Gastrocnemius medialis (tissue), 4 donors: Measurements from ENCODE around the gene PARP2. TPM values are rescaled to one million over a fixed set of nuclear protein-coding genes. Genes with fewer than 3 reads are reported as not detected.
A peak's percentile ranks its signal among the peaks of the same experiment; 100 is the strongest.

Source experiments
- ATAC-seq, 2 donors: fragments of 150-250 bp; one replicate each; pipeline ENCODE4 v1.9.1; 2016
- DNase-seq, 2 donors: peaks; one replicate each; pipeline ENCODE4 v3.0.0-alpha.2; 2019
- H3K27ac ChIP-seq, 4 donors: fragments of 200-600 bp; sonication (generic); 1 replicate in 1 of 4; 2 replicates in 3 of 4; pipeline ENCODE4 v1.5.1; 2016 to 2018; ENCODE audit warnings: mild to moderate bottlenecking in 2 of 4, moderate library complexity in 1 of 4
- H3K27me3 ChIP-seq, 3 donors: fragments of 200-600 bp; sonication (generic) in 2 of 3; 1 replicate in 1 of 3; 2 replicates in 2 of 3; pipeline versions ENCODE4 v1.5.1 to v1.6.0; 2016 to 2019; ENCODE audit warnings: mild to moderate bottlenecking in 1 of 3, moderate library complexity in 1 of 3
- H3K36me3 ChIP-seq, 2 donors: fragments of 200-600 bp; sonication (generic) in 1 of 2; one replicate each; pipeline ENCODE4 v1.5.1; 2017 to 2018
- H3K4me1 ChIP-seq, 2 donors: fragments of 200-600 bp; sonication (generic) in 1 of 2; one replicate each; pipeline ENCODE4 v1.5.1; 2016 to 2017; ENCODE audit warnings: mild to moderate bottlenecking in 2 of 2
- H3K4me3 ChIP-seq, 4 donors: fragments of 200-600 bp; sonication (generic) in 3 of 4; 1 replicate in 1 of 4; 2 replicates in 3 of 4; pipeline ENCODE4 v1.5.1; 2016 to 2019; ENCODE audit warnings: mild to moderate bottlenecking in 2 of 4
- H3K9me3 ChIP-seq, 3 donors: fragments of 200-600 bp; sonication (generic) in 2 of 3; 1 replicate in 1 of 3; 2 replicates in 2 of 3; pipeline ENCODE4 v1.5.1; 2016 to 2019
- POLR2A ChIP-seq, 2 donors: fragments of 450-650 bp; IDR thresholded peaks; one replicate each; pipeline ENCODE4 v1.6.1; 2017; ENCODE audit warnings: antibody characterized with exemption in 2 of 2, mild to moderate bottlenecking in 2 of 2, moderate library complexity in 2 of 2
- in situ Hi-C, 4 donors: fragments of 200-750 bp; cut with MboI; loops; one replicate each; pipeline versions ENCODE4 v1.15.0 to v1.8.0; 2017; ENCODE audit warnings: low sequenced_read_pairs in 4 of 4
- intact Hi-C: fragments of 100-400 bp; cut with DNase I; formaldehyde crosslinking; loops from one replicate; pipeline ENCODE4 v1.15.1; 2023; ENCODE audit warnings: low total_unique reads
- total RNA-seq, 4 donors: library from RNA; depleted of rRNA; stranded (reverse); fragments of >200 nt; gene quantifications; one replicate each; pipeline versions ENCODE4 v1.1.0 to v1.2.3, GENCODE V29; 2016
- TF ChIP-seq, protein P1 (sequence below), 5 experiments: fragments of 450-650 bp in 3 of 5; fragments of 200-600 bp in 2 of 5; sonication (generic) in 2 of 5; IDR thresholded peaks in 4 of 5; conservative IDR thresholded peaks in 1 of 5; 1 replicate in 4 of 5; 2 replicates in 1 of 5; pipeline ENCODE4 v1.5.1; 2016 to 2019; ENCODE audit warnings: antibody characterized with exemption in 5 of 5, mild to moderate bottlenecking in 3 of 5, moderate library complexity in 3 of 5

The PARP2 gene
- total RNA-seq, 4 donors from 2014 or later, result 5.1 to 15.0 (median 7.0) TPM

GRCh38 chr14:20305265-20306078 lies 38.0 kb upstream of the PARP2 start, which contains the start of gene TTC5:
Gene TTC5 (minus strand): TSS chr14:20305951. CDS start chr14:20305937, 14 bp downstream.
- Histone ChIP-seq H3K27me3 (no peaks in the 10 kb centered on the region), H3K36me3 (peaks cover 0 to 15% of the 10 kb centered on the region in 2 donors), H3K4me3 (peak within 1 kb of the TSS; percentile 57 to 81 (median 73)), H3K27ac (peak within 1 kb of the TSS; percentile 31 to 62 (median 51)), H3K9me3 (no peaks in the 10 kb centered on the region), H3K4me1 (peaks cover 10 to 13% of the 10 kb centered on the region in 2 donors)
- intact Hi-C loops (loop anchor here (5.0 kb wide), 1 partner anchor 307 kb away; no protein-coding TSS in a partner anchor), in situ Hi-C loops (no loop called here)
- ATAC-seq (peak; percentile 94 to 98), DNase-seq (peak; percentile 61 to 76)
- TF ChIP-seq, protein P1, sequence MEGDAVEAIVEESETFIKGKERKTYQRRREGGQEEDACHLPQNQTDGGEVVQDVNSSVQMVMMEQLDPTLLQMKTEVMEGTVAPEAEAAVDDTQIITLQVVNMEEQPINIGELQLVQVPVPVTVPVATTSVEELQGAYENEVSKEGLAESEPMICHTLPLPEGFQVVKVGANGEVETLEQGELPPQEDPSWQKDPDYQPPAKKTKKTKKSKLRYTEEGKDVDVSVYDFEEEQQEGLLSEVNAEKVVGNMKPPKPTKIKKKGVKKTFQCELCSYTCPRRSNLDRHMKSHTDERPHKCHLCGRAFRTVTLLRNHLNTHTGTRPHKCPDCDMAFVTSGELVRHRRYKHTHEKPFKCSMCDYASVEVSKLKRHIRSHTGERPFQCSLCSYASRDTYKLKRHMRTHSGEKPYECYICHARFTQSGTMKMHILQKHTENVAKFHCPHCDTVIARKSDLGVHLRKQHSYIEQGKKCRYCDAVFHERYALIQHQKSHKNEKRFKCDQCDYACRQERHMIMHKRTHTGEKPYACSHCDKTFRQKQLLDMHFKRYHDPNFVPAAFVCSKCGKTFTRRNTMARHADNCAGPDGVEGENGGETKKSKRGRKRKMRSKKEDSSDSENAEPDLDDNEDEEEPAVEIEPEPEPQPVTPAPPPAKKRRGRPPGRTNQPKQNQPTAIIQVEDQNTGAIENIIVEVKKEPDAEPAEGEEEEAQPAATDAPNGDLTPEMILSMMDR (IDR thresholded peaks at IDR 0.05 in 4 of 5, conservative IDR thresholded peaks at IDR 0.05 in 1 of 5), result peak; percentile 64 to 90 (median 82)
- no peak for TF ChIP-seq POLR2A (IDR thresholded peaks at IDR 0.05)

- ATAC-seq, result no peak
- H3K9me3 ChIP-seq, result no peaks in the 10 kb centered on the region
- TF ChIP-seq, protein P1 (IDR thresholded peaks at IDR 0.05 in 4 of 5, conservative IDR thresholded peaks at IDR 0.05 in 1 of 5), result no peak
- no peak for TF ChIP-seq POLR2A (IDR thresholded peaks at IDR 0.05)
- peak overlapping the region in 3 of 4 donors; percentile 57 to 81 (median 78) for H3K4me3 ChIP-seq
- intact Hi-C loops (loop anchor here (5.0 kb wide), 1 partner anchor 306 kb away; no protein-coding TSS in a partner anchor), in situ Hi-C loops (no loop called here)
- no peaks in the 10 kb centered on the region for H3K27me3 ChIP-seq
- peaks cover 0 to 10% of the 10 kb centered on the region in 2 donors for H3K36me3 ChIP-seq
- DNase-seq, result no peak
- no peak overlapping the region for H3K27ac ChIP-seq
- H3K4me1 ChIP-seq, result peaks cover 10 to 13% of the 10 kb centered on the region in 2 donors
Observed at GRCh38 chr14:20306079-20306423, 37.4 kb upstream of the PARP2 start.

DNA sequence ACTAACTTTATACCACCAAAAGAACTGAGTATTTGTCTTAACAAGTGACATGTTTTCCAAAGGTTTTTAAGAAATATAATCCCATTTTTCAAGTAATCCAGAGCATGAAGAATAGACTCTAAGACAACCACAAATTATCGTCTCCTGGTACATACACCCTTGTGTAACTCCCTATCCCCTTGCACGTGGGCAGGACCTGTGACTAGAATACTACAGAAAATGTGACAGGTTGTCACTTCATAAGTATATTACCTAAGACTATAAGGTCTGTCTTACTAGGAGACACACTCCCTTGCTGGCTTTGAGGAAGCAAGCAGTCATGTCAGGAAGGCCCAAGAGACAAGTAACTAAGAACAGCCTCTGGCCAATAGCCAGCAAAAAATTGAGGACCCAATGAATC lies 29.4 kb upstream of the PARP2 start:
- Histone ChIP-seq H3K4me1 (no peaks in the 10 kb centered on the region), H3K27ac (no peak overlapping the region), H3K9me3 (no peaks in the 10 kb centered on the region), H3K4me3 (no peak overlapping the region), H3K36me3 (peaks cover 0 to 66% of the 10 kb centered on the region in 2 donors), H3K27me3 (no peaks in the 10 kb centered on the region)
- intact Hi-C loops, result no loop called here
- in situ Hi-C loops, result no loop called here
- no peak for ATAC-seq
- no peak for TF ChIP-seq POLR2A (IDR thresholded peaks at IDR 0.05)
- TF ChIP-seq, protein P1 (IDR thresholded peaks at IDR 0.05 in 4 of 5, conservative IDR thresholded peaks at IDR 0.05 in 1 of 5), result no peak
- no peak for DNase-seq

DNA sequence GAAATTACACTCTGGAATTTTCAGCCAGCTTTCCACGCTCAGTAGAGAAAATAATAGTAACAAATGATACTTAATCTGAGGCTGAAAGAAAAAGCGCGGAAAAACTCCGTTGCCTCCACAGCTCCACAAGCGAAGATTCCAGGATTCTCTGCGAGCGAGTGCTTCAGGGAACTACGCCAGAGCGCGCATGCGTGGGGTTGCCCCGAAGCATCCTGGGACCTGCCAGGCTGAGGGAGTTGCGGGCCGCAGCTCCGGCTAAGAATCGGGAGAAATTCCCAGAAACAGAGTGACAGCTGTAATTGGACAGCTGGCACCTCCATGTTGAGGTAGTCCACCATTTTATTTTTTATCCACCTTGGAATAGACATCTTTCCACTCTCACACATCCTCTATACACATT lies 25.7 kb upstream of the PARP2 start:
- DNase-seq (no peak), ATAC-seq (no peak)
- Histone ChIP-seq H3K4me1 (no peaks in the 10 kb centered on the region), H3K9me3 (no peaks in the 10 kb centered on the region), H3K4me3 (no peak overlapping the region), H3K36me3 (peaks cover 0 to 66% of the 10 kb centered on the region in 2 donors), H3K27ac (no peak overlapping the region), H3K27me3 (no peaks in the 10 kb centered on the region)
- intact Hi-C loops, result no loop called here
- no peak for TF ChIP-seq POLR2A (IDR thresholded peaks at IDR 0.05)
- TF ChIP-seq, protein P1 (IDR thresholded peaks at IDR 0.05 in 4 of 5, conservative IDR thresholded peaks at IDR 0.05 in 1 of 5), result no peak
- in situ Hi-C loops, result no loop called here
